GM19438 (cell line): ENCODE measurements around the gene OGFR.
A peak's percentile ranks its signal among the peaks of the same experiment; 100 is the strongest.

Source experiments
- ATAC-seq: cut with Tn5 transposase; IDR thresholded peaks from one replicate; pipeline ENCODE4 v1.9.1; 2021; ENCODE audit warnings: low read depth; ENCODE audit not compliant: unreplicated experiment

OGFR gene

DNA sequence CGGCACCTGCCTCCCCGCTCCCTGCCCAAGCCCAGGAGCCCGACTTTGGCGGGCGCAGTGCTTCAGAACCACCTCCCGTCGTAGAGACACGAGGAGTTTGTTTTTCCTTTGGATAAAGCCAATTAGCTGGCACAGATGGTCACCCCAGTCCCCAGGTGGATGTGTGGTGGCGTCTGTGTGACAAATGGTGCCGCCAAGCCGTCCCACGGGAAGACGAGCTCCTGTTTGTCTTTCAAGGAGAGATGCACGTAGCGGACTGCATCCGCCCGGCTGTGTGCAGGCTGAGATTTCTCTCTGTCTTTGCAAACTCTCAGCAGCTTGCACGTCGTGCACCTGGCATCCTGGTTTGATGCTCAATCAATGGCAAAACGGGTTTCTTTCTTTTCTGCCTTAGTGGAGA is 24.4 kb upstream of the OGFR start:
- ATAC-seq: no peak

DNA sequence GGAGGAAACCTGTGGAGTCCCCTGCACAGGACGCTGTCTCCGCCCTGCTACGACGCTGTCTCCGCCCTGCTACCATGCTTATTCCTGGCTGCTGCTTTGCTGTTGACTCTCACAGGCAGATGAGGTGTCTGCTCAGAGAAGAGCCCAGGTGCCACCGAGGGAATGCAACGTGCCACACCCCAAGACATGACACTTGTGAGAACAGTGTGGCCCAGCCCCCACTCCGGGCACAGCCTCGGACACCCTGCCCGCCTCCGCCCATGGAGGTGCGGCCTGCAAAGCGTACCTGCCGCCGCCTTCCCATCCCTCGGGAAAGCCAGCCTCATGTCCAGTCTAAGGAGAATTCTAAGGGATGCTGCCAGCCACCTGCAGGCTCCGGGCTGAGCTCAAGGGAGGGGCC is 23.9 kb upstream of the OGFR start:
- no peak for ATAC-seq

DNA sequence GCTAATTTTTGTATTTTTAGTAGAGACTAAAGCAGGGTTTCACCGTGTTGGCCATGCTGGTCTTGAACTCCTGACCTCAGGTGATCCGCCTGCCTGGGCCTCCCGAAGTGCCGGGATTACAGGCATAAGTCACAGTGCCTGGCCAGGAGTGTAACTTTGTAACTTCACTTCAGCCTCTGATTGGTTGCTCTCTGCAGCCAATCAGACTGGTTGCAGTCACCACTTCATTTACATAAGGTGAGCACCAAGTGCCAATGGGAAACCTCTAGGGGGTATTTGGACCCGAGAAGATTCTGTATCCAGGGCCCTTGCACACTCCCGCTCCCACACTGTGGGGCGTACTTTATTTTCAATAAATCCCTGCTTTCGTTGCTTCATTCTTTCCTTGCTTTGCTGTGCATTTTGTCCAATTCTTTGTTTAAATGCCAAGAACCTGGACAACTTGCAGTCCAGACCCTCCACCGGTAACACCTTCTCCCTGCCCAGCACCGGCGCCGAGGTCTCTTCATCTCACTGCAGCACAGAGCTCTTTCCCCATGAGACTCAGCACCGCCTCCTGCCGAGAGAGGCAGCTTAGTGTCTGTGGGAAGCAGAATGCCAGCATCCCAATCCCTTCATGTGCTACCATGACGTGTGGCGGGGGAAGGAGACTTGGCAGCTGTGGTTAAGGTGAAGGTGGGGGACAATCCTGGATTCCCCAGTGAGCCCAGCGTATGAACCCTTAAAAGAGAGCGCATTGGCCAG is 22.3 kb upstream of the OGFR start:
- ATAC-seq: no peak

DNA sequence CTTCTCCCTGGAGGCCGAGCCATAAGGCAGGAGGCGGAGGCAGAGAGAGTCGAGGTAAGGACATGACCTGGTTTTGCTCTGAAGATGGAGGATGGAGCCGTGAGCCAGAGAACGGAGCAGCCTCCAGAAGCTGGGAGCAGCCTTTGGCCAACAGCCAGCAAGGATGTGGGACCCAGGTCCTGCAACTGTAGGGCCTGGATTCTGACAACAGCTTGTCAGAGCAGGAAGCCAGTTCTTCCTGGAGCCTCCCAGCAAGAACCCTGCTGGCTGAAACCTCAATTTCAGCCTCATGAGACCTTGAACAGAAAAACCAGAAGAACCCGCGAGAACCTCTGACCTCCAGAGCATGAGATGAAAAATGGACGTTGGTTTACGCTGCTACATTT is 21.7 kb upstream of the OGFR start:
- no peak for ATAC-seq

DNA sequence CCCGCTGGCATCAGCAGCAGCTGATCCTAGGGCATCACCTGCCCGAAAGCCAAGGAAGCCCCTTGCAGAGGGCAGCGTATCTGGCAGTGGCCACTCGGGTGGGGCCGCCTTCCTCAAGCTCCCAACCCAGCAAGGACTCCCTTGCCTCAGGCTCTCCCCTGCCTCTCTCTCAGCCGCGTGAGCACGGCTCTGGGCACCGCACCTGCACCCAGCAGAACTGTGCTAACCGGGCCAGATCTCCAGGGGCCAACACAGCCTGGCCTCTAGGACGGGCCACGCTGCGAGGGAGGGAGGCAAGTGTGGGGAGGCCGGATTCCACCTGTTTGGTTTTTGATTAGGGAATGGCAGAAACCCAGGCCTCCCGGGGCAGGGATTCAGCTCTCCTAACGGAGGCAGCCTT is 20.1 kb upstream of the OGFR start:
- no peak for ATAC-seq

DNA sequence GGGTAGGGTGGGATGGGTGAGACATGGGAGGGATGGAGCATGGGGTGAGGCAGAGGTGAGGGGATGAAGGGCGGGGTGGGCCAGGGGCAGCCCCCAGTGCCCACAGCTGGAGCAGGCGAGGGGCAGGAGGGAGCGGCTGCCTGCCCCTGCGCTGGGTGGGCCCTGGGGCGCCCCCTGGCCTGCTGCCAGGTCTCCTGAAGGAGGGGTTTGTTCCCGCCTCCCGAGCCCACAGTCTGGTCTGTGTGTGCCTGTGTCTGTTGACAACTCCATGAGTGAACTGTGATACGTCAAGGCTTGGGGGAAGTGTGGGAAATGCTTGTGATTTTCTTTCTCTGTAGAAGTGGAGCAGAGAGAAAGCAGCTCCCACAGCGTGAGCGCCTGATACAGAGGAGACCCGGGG is 19.2 kb upstream of the OGFR start:
- no peak for ATAC-seq

- no peak for ATAC-seq
These were observed 18.5 kb upstream of the OGFR start for GRCh38 chr20:62786157-62786556.

DNA sequence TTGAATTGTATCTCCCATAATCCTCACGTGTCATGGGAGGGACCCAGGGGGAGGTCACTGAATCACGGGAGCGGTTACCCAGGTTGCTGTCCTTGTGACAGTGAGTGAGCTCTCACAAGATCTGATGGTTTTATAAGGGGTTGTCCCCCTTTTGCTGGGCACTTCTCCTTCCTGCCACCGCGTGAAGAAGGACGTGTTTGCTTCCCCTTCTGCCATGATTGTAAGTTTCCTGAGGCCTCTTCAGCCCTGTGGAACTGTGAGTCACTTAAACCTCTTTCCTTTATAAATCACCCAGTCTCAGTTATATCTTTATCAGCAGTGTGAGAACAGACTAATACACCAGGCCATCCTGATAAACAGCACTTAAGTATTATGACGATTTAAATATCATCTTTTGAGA is 17.3 kb upstream of the OGFR start:
- no peak for ATAC-seq

- no peak for ATAC-seq
These were observed 16.8 kb upstream of the OGFR start for GRCh38 chr20:62787866-62788265.

GRCh38 chr20:62788607-62789006 is 16.0 kb upstream of the OGFR start:
- no peak for ATAC-seq

GRCh38 chr20:62790075-62790474 is 14.6 kb upstream of the OGFR start:
- ATAC-seq: no peak

DNA sequence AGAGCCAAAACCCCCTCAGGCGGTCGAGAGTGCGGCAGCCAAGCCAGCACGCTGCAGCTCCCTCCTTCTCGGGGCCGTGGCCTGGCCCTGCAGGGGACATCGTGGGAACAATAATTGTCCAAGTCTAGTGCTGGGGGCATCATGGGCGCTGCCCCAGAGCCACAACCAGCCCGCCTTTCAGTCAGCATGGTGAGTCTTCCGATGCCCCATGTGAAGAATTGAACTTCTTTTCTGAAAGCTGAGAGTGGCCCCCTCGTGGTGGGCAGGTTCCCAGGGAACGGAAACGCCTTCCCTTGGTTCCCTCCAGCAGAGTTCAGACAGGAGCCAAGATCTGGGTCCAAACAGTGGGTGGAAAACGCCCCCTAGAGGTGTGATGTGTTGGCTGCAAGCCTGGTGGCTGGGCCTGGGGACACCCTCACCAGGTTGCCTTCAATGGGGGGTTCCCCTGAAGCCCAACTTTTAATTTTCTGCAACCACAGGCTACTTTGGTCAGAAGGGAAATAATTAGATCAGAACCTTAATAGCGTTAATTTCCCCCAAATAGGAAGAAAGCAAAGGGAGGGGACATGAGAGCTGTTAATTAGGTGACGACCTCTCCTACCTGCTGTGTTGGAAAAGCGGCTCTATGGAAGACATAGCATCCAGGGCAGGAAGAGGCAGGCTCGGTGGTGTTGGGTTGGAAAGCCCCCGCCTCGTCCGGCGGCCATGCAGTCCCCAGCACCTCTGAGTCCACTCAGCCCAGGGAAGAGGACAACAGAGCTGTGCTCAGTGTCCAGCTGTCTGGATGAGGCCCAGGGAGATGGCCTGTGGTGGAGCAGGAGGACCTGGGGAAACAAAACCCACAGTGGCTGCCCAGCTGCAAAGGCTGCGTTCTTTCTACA is 13.1 kb upstream of the OGFR start:
- ATAC-seq: no peak

- no peak for ATAC-seq
These were observed 12.3 kb upstream of the OGFR start for GRCh38 chr20:62792182-62792939.

DNA sequence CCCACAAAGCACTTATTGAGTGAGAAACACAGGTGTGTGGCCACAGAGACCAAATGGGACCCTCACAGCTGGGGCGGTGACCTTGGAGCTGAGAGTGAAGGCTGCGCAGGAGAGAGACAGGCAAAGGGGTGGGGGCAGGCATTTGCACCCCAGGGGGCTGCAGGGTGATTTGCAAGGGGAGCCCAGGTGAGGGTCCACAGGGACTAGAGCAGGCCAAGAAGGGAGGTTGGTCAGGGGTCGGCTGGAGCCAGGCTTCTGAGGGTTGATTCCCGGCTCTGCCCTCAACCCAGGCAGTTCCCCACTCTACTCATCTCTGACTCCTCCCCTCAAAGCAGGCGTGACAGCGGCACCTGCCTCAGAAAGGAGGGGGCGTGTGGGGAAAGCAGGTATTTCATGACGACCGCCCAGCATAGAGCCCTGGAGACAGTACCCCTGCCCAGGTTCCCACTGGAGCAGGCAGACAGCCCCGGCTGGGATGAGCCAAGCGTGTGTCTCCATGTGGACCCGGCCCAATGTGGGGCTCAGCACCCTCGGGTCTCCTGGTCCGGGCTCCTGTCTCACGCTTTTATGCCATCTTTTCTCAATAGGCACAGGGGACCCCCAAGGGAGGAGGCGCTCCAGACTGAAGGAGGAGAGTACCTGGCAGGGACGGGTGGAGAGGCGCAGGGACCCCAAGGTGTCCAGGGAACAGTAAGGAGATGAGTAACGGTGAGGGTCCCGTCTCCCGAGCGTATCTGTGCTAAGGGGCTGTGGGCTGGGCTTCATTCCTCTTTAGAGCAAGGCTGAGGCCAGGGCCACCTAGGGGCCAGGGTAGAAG is 11.5 kb upstream of the OGFR start:
- no peak for ATAC-seq

DNA sequence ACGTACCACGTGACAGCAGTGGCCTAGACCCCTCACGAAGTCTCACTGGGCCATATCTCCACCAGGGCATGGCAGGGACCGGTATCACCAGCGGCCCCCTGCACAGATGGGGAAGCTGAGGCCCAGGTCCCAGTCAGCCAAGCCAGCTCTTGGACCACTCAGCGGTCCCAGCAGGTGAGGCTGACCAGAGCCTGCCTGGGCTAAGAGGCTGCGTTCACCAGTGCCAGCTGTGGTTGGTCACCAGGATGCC is 11.0 kb upstream of the OGFR start:
- ATAC-seq: no peak

DNA sequence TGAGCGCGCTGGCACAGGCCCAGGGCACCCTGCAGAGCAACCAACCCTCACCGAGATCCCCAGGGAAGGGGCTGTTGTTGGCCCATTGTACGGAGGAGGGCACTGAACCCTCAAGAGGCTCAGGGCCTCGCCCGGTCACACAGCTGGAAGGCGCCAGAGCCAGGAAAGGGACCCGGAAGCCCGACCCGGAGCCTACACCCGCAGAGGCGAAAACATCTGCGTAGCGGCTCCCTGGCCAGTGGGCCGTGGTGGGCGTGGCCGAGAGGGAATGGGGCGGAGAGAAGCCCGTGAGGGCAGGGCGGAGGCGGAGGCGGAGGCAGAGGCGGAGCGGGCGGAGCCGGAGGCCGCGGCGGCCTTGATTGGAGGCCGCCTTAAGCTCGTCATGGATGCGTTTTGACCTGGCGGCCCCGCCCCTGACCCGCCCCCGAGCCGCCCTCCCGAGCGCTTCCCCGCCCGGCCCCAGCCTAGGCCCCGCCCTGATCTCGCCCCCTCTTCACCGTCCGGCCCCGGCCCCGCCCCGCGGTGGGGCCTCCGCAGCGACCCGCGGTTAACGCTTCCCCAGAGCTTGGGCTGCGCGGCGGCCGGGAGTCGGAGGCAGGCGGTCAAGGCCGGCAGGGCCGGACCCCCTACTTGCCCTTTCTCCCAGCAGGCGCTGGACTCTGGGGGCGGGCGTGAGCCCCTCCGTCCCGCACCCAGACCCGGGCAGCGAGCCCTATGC is 10.5 kb upstream of the OGFR start:
- ATAC-seq: peak; percentile 50

GRCh38 chr20:62795023-62795761 is 9.4 kb upstream of the OGFR start:
- ATAC-seq: no peak

DNA sequence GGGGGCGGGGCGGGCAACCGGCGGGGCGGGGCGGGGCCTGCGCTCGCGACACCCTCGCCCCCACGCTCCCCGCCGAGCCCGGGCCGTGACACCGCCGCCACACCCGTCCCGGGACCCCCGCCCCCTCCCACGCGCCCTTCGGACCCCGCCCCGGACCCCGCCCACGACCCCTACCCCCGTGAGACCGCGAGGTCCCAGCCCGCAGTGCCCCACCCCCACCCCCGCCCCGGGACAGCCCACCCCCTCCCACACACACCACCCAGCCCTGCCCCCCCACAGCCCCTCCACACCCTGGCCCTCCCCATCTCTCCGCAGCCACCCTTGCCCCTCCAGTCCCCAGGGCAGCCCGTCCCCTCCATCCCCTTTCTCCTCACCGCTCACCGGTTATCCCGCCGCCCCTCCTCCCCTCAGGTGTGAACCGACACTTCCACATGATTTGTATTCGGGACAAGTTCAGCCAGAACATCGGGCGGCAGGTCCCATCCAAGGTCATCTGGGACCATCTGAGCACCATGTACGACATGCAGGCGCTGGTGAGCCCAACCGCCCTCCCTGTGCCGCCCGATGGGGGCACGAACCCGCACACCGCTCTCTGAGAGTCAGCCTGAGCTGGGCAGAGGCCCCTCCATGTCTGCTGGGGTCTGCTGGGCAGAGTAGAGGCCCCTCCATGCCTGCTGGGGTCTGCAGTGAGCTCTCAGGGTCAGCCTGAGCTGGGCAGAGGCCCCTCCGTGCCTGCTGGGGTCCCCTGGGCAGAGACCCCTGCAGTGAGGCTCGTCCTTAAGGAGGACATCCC is 7.7 kb upstream of the OGFR start:
- no peak for ATAC-seq
